ENCODE results near the gene EYS.
"Not testable (repeated sequence)": the region's sequence is repeated elsewhere in the genome, so short reads cannot be mapped to it uniquely, and the experiment has no call there.

Gene EYS

GRCh38 chr6:64050590-64050989 is 1656.4 kb downstream of the EYS start:
- DNase-seq (ENCODE audit: low read depth, low spot score), result no peak

GRCh38 chr6:64049736-64050135 is 1657.3 kb downstream of the EYS start:
- DNase-seq (ENCODE audit: low read depth, low spot score), result no peak

GRCh38 chr6:64046746-64047208 is 1660.2 kb downstream of the EYS start:
- DNase-seq (ENCODE audit: low read depth, low spot score), result no peak

- DNase-seq (ENCODE audit: low read depth, low spot score), result no peak
Measured at GRCh38 chr6:64041373-64041772, 1665.7 kb downstream of the EYS start.

GRCh38 chr6:64040113-64040512 is 1666.9 kb downstream of the EYS start:
- no peak for DNase-seq (ENCODE audit: low read depth, low spot score)

GRCh38 chr6:64037427-64037826 is 1669.6 kb downstream of the EYS start:
- no peak for DNase-seq (ENCODE audit: low read depth, low spot score)

GRCh38 chr6:64034910-64035655 is 1671.9 kb downstream of the EYS start:
- DNase-seq (ENCODE audit: low read depth, low spot score), result no peak

- DNase-seq (ENCODE audit: low read depth, low spot score), result no peak
Measured at GRCh38 chr6:64034291-64034690, 1672.7 kb downstream of the EYS start.

GRCh38 chr6:64030950-64031618 is 1675.9 kb downstream of the EYS start:
- not testable (repeated sequence) for DNase-seq (ENCODE audit: low read depth, low spot score)

GRCh38 chr6:64023693-64024092 is 1683.3 kb downstream of the EYS start:
- DNase-seq (ENCODE audit: low read depth, low spot score), result no peak

GRCh38 chr6:64014595-64014994 is 1692.4 kb downstream of the EYS start:
- no peak for DNase-seq (ENCODE audit: low read depth, low spot score)

GRCh38 chr6:64013011-64013410 is 1694.0 kb downstream of the EYS start:
- peak; percentile 36 for DNase-seq (ENCODE audit: low read depth, low spot score)

GRCh38 chr6:64012351-64013001 is 1694.5 kb downstream of the EYS start:
- peak; percentile 57 for DNase-seq (ENCODE audit: low read depth, low spot score)

GRCh38 chr6:64010666-64011065 is 1696.4 kb downstream of the EYS start:
- DNase-seq (ENCODE audit: low read depth, low spot score), result no peak

GRCh38 chr6:64010010-64010409 is 1697.0 kb downstream of the EYS start:
- no peak for DNase-seq (ENCODE audit: low read depth, low spot score)

- no peak for DNase-seq (ENCODE audit: low read depth, low spot score)
Measured at GRCh38 chr6:64006246-64006645, 1700.8 kb downstream of the EYS start.

GRCh38 chr6:64000818-64001491 is 1706.1 kb downstream of the EYS start:
- no peak for DNase-seq (ENCODE audit: low read depth, low spot score)

GRCh38 chr6:63999613-64000012 is 1707.4 kb downstream of the EYS start:
- no peak for DNase-seq (ENCODE audit: low read depth, low spot score)

GRCh38 chr6:63998991-63999390 is 1708.0 kb downstream of the EYS start:
- no peak for DNase-seq (ENCODE audit: low read depth, low spot score)

- no peak for DNase-seq (ENCODE audit: low read depth, low spot score)
Measured at GRCh38 chr6:63997734-63998133, 1709.3 kb downstream of the EYS start.

- no peak for DNase-seq (ENCODE audit: low read depth, low spot score)
Measured at GRCh38 chr6:63997221-63997620, 1709.8 kb downstream of the EYS start.

GRCh38 chr6:63985223-63985622 is 1721.8 kb downstream of the EYS start:
- DNase-seq (ENCODE audit: low read depth, low spot score), result no peak
